IMR-90 (cell line): ENCODE data around the gene ME1. TPM values are rescaled to one million over a fixed set of nuclear protein-coding genes. Genes with fewer than 3 reads are reported as not detected.

Experiments
- ATAC-seq: fragments of 200-7000 bp; cut with Tn5 transposase; 2 replicates; pipeline ENCODE4 v1.9.1; 2020; ENCODE audit warnings: low read depth, mild to moderate bottlenecking, moderate library complexity
- BruUV-seq: library from RNA; stranded (reverse); fragments of 400-500 nt; replicated peaks from 2 replicates; lab custom pipeline; 2021; lab: Mats Ljungman, UMichigan
- CTCF ChIA-PET: fragments of 300-600 bp; formaldehyde crosslinking; extraction: SDS; loops from one replicate; lab custom pipeline; 2021; ENCODE audit warnings: antibody characterized with exemption; lab: Yijun Ruan, JAX
- POLR2A ChIA-PET: fragments of 300-600 bp; sonication (Branson Sonifier 250); formaldehyde crosslinking; loops from one replicate; lab custom pipeline; 2022; ENCODE audit warnings: antibody characterized with exemption; ENCODE audit not compliant: unreplicated experiment; lab: Charles Lee
- DNase-seq: peaks from one replicate; pipeline ENCODE4 v3.0.0; 2013
- H2AFZ ChIP-seq: replicated peaks from 2 replicates; pipeline ENCODE3; 2013; ENCODE audit warnings: low read length, mild to moderate bottlenecking; ENCODE audit not compliant: poor library complexity
- H2AK5ac ChIP-seq: 2 replicates; pipeline ENCODE4 v1.6.1; 2013; ENCODE audit warnings: low read depth, low read length, inconsistent platforms
- H2AK9ac ChIP-seq: replicated peaks from 2 replicates; pipeline ENCODE3; 2013; ENCODE audit warnings: mild to moderate bottlenecking, low read depth, low read length, moderate library complexity; ENCODE audit not compliant: poor library complexity
- H2BK120ac ChIP-seq: 2 replicates; pipeline ENCODE4 v1.6.1; 2013; ENCODE audit warnings: low read depth, low read length, inconsistent platforms
- H2BK15ac ChIP-seq: 3 replicates; pipeline ENCODE4 v1.6.1; 2013; ENCODE audit warnings: low read depth, low read length, inconsistent platforms
- H2BK20ac ChIP-seq: 2 replicates; pipeline ENCODE4 v1.6.1; 2013; ENCODE audit warnings: low read depth, mild to moderate bottlenecking, inconsistent platforms, low read length, moderate library complexity
- H2BK5ac ChIP-seq: 2 replicates; pipeline ENCODE4 v1.6.1; 2013; ENCODE audit warnings: mild to moderate bottlenecking, low read depth, low read length, inconsistent platforms; ENCODE audit not compliant: poor library complexity, severe bottlenecking
- H3K14ac ChIP-seq: replicated peaks from 2 replicates; pipeline ENCODE4 v1.6.1; 2013; ENCODE audit warnings: low read depth, low read length, inconsistent platforms
- H3K18ac ChIP-seq: 2 replicates; pipeline ENCODE4 v1.6.1; 2013; ENCODE audit warnings: low read depth, low read length, control low read depth
- H3K23ac ChIP-seq: 2 replicates; pipeline ENCODE4 v1.6.1; 2013; ENCODE audit warnings: low read depth, low read length, inconsistent platforms
- H3K27ac ChIP-seq: 2 replicates; pipeline ENCODE4 v1.5.1; 2013; ENCODE audit warnings: mild to moderate bottlenecking, control low read depth, low read length; ENCODE audit not compliant: insufficient read depth
- H3K27me3 ChIP-seq: 2 replicates; pipeline ENCODE4 v1.6.1; 2013; ENCODE audit warnings: low read length; ENCODE audit not compliant: control insufficient read depth, insufficient read depth
- H3K36me3 ChIP-seq: 2 replicates; pipeline ENCODE4 v1.6.1; 2013; ENCODE audit warnings: low read length, mixed read lengths; ENCODE audit not compliant: control insufficient read depth, insufficient read depth
- H3K4ac ChIP-seq: 2 replicates; pipeline ENCODE4 v1.6.1; 2013; ENCODE audit warnings: low read depth, low read length, inconsistent platforms
- H3K4me1 ChIP-seq: 2 replicates; pipeline ENCODE4 v1.6.1; 2013; ENCODE audit warnings: low read length, mixed read lengths; ENCODE audit not compliant: control insufficient read depth, insufficient read depth
- H3K4me2 ChIP-seq: 2 replicates; pipeline ENCODE4 v1.6.1; 2013; ENCODE audit warnings: low read depth, mild to moderate bottlenecking, control low read depth, low read length, moderate library complexity
- H3K4me3 ChIP-seq: 2 replicates; pipeline ENCODE4 v1.5.1; 2013; ENCODE audit warnings: low read depth, mild to moderate bottlenecking, control low read depth, low read length, moderate library complexity; ENCODE audit not compliant: insufficient read depth
- H3K56ac ChIP-seq: 2 replicates; pipeline ENCODE4 v1.6.1; 2013; ENCODE audit warnings: low read length, inconsistent platforms; ENCODE audit not compliant: insufficient read depth; ENCODE audit errors: extremely low read depth
- H3K79me1 ChIP-seq, 2 experiments: 2 replicates each; pipeline ENCODE4 v1.6.1; 2013; ENCODE audit warnings: low read length in 2 of 2, inconsistent platforms in 1 of 2, low read depth in 1 of 2
- H3K9ac ChIP-seq: 2 replicates; pipeline ENCODE4 v1.6.1; 2013; ENCODE audit warnings: low read depth, low read length, control low read depth
- H3K9me1 ChIP-seq: 2 replicates; pipeline ENCODE4 v1.6.1; 2013; ENCODE audit warnings: low read length, inconsistent platforms; ENCODE audit not compliant: insufficient read depth
- H3K9me3 ChIP-seq: 2 replicates; pipeline ENCODE4 v1.6.1; 2013; ENCODE audit warnings: low read length; ENCODE audit not compliant: control insufficient read depth, insufficient read depth
- H4K20me1 ChIP-seq: 2 replicates; pipeline ENCODE4 v1.6.1; 2013; ENCODE audit warnings: low read length, inconsistent platforms; ENCODE audit not compliant: insufficient read depth
- H4K5ac ChIP-seq: 2 replicates; pipeline ENCODE4 v1.6.1; 2013; ENCODE audit warnings: mild to moderate bottlenecking, low read depth, low read length, control low read depth
- H4K8ac ChIP-seq, 2 experiments: 2 replicates each; pipeline ENCODE4 v1.6.1; 2013; ENCODE audit warnings: low read depth in 2 of 2, low read length in 2 of 2, control low read depth in 1 of 2, inconsistent platforms in 1 of 2
- H4K91ac ChIP-seq: 2 replicates; pipeline ENCODE4 v1.6.1; 2013; ENCODE audit warnings: low read depth, low read length, inconsistent platforms; ENCODE audit not compliant: insufficient read depth
- BHLHE40 ChIP-seq: fragments of 150-350 bp; IDR thresholded peaks from 2 replicates; pipeline ENCODE4 v1.6.1; 2016; ENCODE audit warnings: mild to moderate bottlenecking, low read depth, low read length
- CEBPB ChIP-seq: IDR thresholded peaks from 2 replicates; pipeline ENCODE4 v1.6.1; 2012; ENCODE audit warnings: low read depth, low read length, improper control_type of control experiment
- CTCF ChIP-seq: conservative IDR thresholded peaks from 2 replicates; pipeline ENCODE4 v1.5.1; 2012; ENCODE audit warnings: mild to moderate bottlenecking, low read depth, low read length, improper control_type of control experiment
- ELK1 ChIP-seq: fragments of 150-350 bp; IDR thresholded peaks from 2 replicates; pipeline ENCODE4 v1.6.1; 2016; ENCODE audit warnings: low read depth, mild to moderate bottlenecking, low read length, moderate library complexity, borderline replicate concordance
- FOS ChIP-seq: fragments of 150-350 bp; IDR thresholded peaks from 2 replicates; pipeline ENCODE4 v1.6.1; 2016; ENCODE audit warnings: low read depth, low read length
- MAFK ChIP-seq: IDR thresholded peaks from 2 replicates; pipeline ENCODE4 v1.6.1; 2012; ENCODE audit warnings: low read depth, low read length, improper control_type of control experiment
- MAZ ChIP-seq: IDR thresholded peaks from 2 replicates; pipeline ENCODE4 v1.6.1; 2012; ENCODE audit warnings: low read depth, mild to moderate bottlenecking, low read length, improper control_type of control experiment, moderate library complexity, borderline replicate concordance
- RAD21 ChIP-seq: IDR thresholded peaks from 2 replicates; pipeline ENCODE4 v1.6.1; 2012; ENCODE audit warnings: low read length, improper control_type of control experiment
- RCOR1 ChIP-seq: IDR thresholded peaks from 2 replicates; pipeline ENCODE4 v1.6.1; 2012; ENCODE audit warnings: mild to moderate bottlenecking, low read length, improper control_type of control experiment; ENCODE audit not compliant: insufficient replicate concordance
- RFX5 ChIP-seq: IDR thresholded peaks from 2 replicates; pipeline ENCODE4 v1.8.0; 2012; ENCODE audit warnings: low read depth, mild to moderate bottlenecking, low read length, moderate library complexity
- SMC3 ChIP-seq: fragments of 150-350 bp; IDR thresholded peaks from 2 replicates; pipeline ENCODE4 v1.6.1; 2016; ENCODE audit warnings: low read depth, mild to moderate bottlenecking, antibody characterized with exemption, low read length, moderate library complexity
- WGBS, 2 experiments: methylation state at CpG; one replicate each; pipeline versions ENCODE4 v1.1.5 to v1.1.7; 2013; ENCODE audit warnings: missing lambda C conversion rate in 2 of 2; ENCODE audit not compliant: insufficient read length in 1 of 2; ENCODE audit errors: extremely low coverage in 2 of 2; 5-methylcytosine and 5-hydroxymethylcytosine counted together
- dilution Hi-C: fragments of 300-500 bp; cut with HindIII; formaldehyde crosslinking; loops from one replicate; pipeline ENCODE4 v1.14.3; 2018; ENCODE audit warnings: low sequenced_read_pairs; ENCODE audit not compliant: unreplicated experiment
- in situ Hi-C: fragments of 300-500 bp; cut with MboI; formaldehyde crosslinking; loops from 3 replicates; pipeline ENCODE4 v1.14.3; 2019; ENCODE audit warnings: low sequenced_read_pairs, inconsistent platforms, mixed read lengths
- intact Hi-C: fragments of 100-400 bp; cut with micrococcal nuclease; formaldehyde crosslinking; loops from 2 replicates; pipeline ENCODE4 v1.10.0; 2022
- polyA plus RNA-seq, 3 experiments: library from polyadenylated mRNA; depleted of rRNA; stranded (reverse); fragments of >200 nt; gene quantifications; 2 replicates each; pipeline ENCODE4 v1.2.3, GENCODE V29; 2012; ENCODE audit warnings: low replicate concordance in 1 of 3
- total RNA-seq: library from RNA; depleted of rRNA; stranded (reverse); fragments of >200 nt; gene quantifications from 2 replicates; pipeline ENCODE4 v1.2.3, GENCODE V29; 2012
- TF ChIP-seq, protein P1 (sequence below): fragments of 150-350 bp; IDR thresholded peaks from 2 replicates; pipeline ENCODE4 v1.6.1; 2017; ENCODE audit warnings: mild to moderate bottlenecking, antibody characterized with exemption, low read length, low read depth

Gene ME1
- total and polyA plus RNA-seq, 2 of the 4 experiments (the other 2 are of a cell fraction), result 21.5 to 24.4 TPM

GRCh38 chr6:83294676-83295075 lies 136.2 kb downstream of the ME1 start:
- ATAC-seq, result no peak
- H3K4me2 ChIP-seq, result no peak overlapping the region

More at GRCh38 chr6:83294676-83295075, 136.2 kb downstream of the ME1 start:
- no peak overlapping the region for H2BK5ac ChIP-seq
- H2BK15ac ChIP-seq, result no peak overlapping the region
- H4K8ac ChIP-seq, result no peak overlapping the region
- dilution Hi-C loops, result no loop called here
- no peak overlapping the region for H3K4me3 ChIP-seq
- H3K4me1 ChIP-seq, result no peaks in the 10 kb centered on the region
- WGBS, 2 experiments, result no CpG with 5 or more reads among the region's 6 CpGs
- no peaks in the 10 kb centered on the region for H3K9me1 ChIP-seq
- BruUV-seq, result no TSS peak
- H2AFZ ChIP-seq, result no peak overlapping the region
- no peak overlapping the region for H3K23ac ChIP-seq
- no peaks in the 10 kb centered on the region for H3K27me3 ChIP-seq
- H4K5ac ChIP-seq, result no peak overlapping the region
- no peak overlapping the region for H2AK9ac ChIP-seq
- H3K14ac ChIP-seq, result no peak overlapping the region
- TF ChIP-seq, protein P1, sequence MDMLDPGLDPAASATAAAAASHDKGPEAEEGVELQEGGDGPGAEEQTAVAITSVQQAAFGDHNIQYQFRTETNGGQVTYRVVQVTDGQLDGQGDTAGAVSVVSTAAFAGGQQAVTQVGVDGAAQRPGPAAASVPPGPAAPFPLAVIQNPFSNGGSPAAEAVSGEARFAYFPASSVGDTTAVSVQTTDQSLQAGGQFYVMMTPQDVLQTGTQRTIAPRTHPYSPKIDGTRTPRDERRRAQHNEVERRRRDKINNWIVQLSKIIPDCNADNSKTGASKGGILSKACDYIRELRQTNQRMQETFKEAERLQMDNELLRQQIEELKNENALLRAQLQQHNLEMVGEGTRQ, result no peak
- TF ChIP-seq FOS (no peak), BHLHE40 (no peak), RFX5 (no peak), MAFK (no peak), RAD21 (no peak), MAZ (no peak), CTCF (no peak), SMC3 (no peak), CEBPB (no peak), RCOR1 (no peak), ELK1 (no peak)
- H2BK120ac ChIP-seq, result no peak overlapping the region
- H3K79me1 ChIP-seq, result 0 out of 4 replicates have a peak, but pooled peaks cover 0 to 7% of the 10 kb centered on the region in 2 experiments
- 0 out of 2 replicates have a peak, but pooled peaks cover 4% of the 10 kb centered on the region for H3K36me3 ChIP-seq
- intact Hi-C loops, result no loop called here
- ChIA-PET POLR2A (no interaction called here), CTCF (no interaction called here)
- H2AK5ac ChIP-seq, result no peak overlapping the region
- no peak for DNase-seq
- no peaks in the 10 kb centered on the region for H4K20me1 ChIP-seq
- H2BK20ac ChIP-seq, result no peak overlapping the region
- H3K9me3 ChIP-seq, result no peaks in the 10 kb centered on the region
- in situ Hi-C loops, result no loop called here
- H3K27ac ChIP-seq, result no peak overlapping the region
- H3K18ac ChIP-seq, result no peak overlapping the region
- H3K4ac ChIP-seq, result no peak overlapping the region
- no peak overlapping the region for H3K56ac ChIP-seq
- no peak overlapping the region for H4K91ac ChIP-seq
- no peak overlapping the region for H3K9ac ChIP-seq
